H9 (cell line): ENCODE results near the gene TGFBI. TPM values are rescaled to one million over a fixed set of nuclear protein-coding genes. Genes with fewer than 3 reads are reported as not detected.

Experiments
- DNase-seq: peaks from one replicate; pipeline ENCODE4 v3.0.0-alpha.2; 2017
- H2AFZ ChIP-seq: one replicate; pipeline ENCODE4 v1.6.1; 2013; ENCODE audit warnings: mild to moderate bottlenecking, low read length, control low read depth, moderate library complexity
- H2AK5ac ChIP-seq: 2 replicates; pipeline ENCODE4 v1.6.1; 2013; ENCODE audit warnings: low read length, control low read depth, mixed read lengths; ENCODE audit not compliant: insufficient read length
- H2BK120ac ChIP-seq: one replicate; pipeline ENCODE4 v1.6.1; 2013; ENCODE audit warnings: low read depth, mild to moderate bottlenecking, low read length, control low read depth, inconsistent platforms; ENCODE audit not compliant: poor library complexity, severe bottlenecking
- H2BK12ac ChIP-seq: 2 replicates; pipeline ENCODE4 v1.6.1; 2013; ENCODE audit warnings: low read length, control low read depth, mixed read lengths, low read depth; ENCODE audit not compliant: insufficient read length
- H2BK15ac ChIP-seq: 2 replicates; pipeline ENCODE4 v1.6.1; 2013; ENCODE audit warnings: low read depth, low read length, control low read depth
- H2BK20ac ChIP-seq: one replicate; pipeline ENCODE4 v1.6.1; 2013; ENCODE audit warnings: low read depth, mild to moderate bottlenecking, low read length, control low read depth, inconsistent platforms; ENCODE audit not compliant: poor library complexity, severe bottlenecking
- H2BK5ac ChIP-seq: 2 replicates; pipeline ENCODE4 v1.6.1; 2013; ENCODE audit warnings: low read length, control low read depth, mixed read lengths; ENCODE audit not compliant: insufficient read length
- H3K14ac ChIP-seq: 2 replicates; pipeline ENCODE4 v1.6.1; 2013; ENCODE audit warnings: low read length, control low read depth; ENCODE audit not compliant: insufficient read depth
- H3K18ac ChIP-seq: 2 replicates; pipeline ENCODE4 v1.6.1; 2013; ENCODE audit warnings: low read depth, mild to moderate bottlenecking, mixed read lengths, low read length, control low read depth; ENCODE audit not compliant: insufficient read length
- H3K23ac ChIP-seq: 2 replicates; pipeline ENCODE4 v1.6.1; 2013; ENCODE audit warnings: low read length, control low read depth, mixed read lengths, low read depth; ENCODE audit not compliant: insufficient read length
- H3K23me2 ChIP-seq: 2 replicates; pipeline ENCODE4 v1.6.1; 2013; ENCODE audit warnings: low read depth, mild to moderate bottlenecking, mixed read lengths, low read length, control low read depth; ENCODE audit not compliant: insufficient read length, poor library complexity, severe bottlenecking
- H3K27ac ChIP-seq: 2 replicates; pipeline ENCODE4 v1.5.1; 2013; ENCODE audit warnings: low read length, control low read depth, mixed read lengths, low read depth; ENCODE audit not compliant: insufficient read length
- H3K27me3 ChIP-seq: 2 replicates; pipeline ENCODE4 v1.6.1; 2013; ENCODE audit warnings: low read length, control low read depth, inconsistent platforms; ENCODE audit not compliant: insufficient read depth
- H3K4ac ChIP-seq: 2 replicates; pipeline ENCODE4 v1.6.1; 2013; ENCODE audit warnings: low read depth, mild to moderate bottlenecking, control low read depth, inconsistent platforms, low read length, moderate library complexity
- H3K4me1 ChIP-seq: 2 replicates; pipeline ENCODE4 v1.6.1; 2013; ENCODE audit warnings: low read length, control low read depth, inconsistent platforms; ENCODE audit not compliant: insufficient read depth
- H3K4me2 ChIP-seq: 2 replicates; pipeline ENCODE4 v1.6.1; 2013; ENCODE audit warnings: low read length, control low read depth, mixed read lengths; ENCODE audit not compliant: insufficient read length, insufficient read depth
- H3K56ac ChIP-seq: 2 replicates; pipeline ENCODE4 v1.6.1; 2013; ENCODE audit warnings: low read depth, mild to moderate bottlenecking, mixed read lengths, low read length, control low read depth; ENCODE audit not compliant: insufficient read length
- H3K79me1 ChIP-seq: 2 replicates; pipeline ENCODE4 v1.6.1; 2013; ENCODE audit warnings: low read depth, mild to moderate bottlenecking, moderate library complexity, low read length, control low read depth, inconsistent platforms; ENCODE audit not compliant: insufficient read depth, poor library complexity, severe bottlenecking
- H3K79me2 ChIP-seq: 2 replicates; pipeline ENCODE4 v1.6.1; 2013; ENCODE audit warnings: low read length, control low read depth, inconsistent platforms; ENCODE audit not compliant: insufficient read depth
- H3K9ac ChIP-seq: 2 replicates; pipeline ENCODE4 v1.6.1; 2013; ENCODE audit warnings: low read length, control low read depth, mixed read lengths; ENCODE audit not compliant: insufficient read length; ENCODE audit errors: extremely low read depth
- H3K9me3 ChIP-seq: one replicate; pipeline ENCODE4 v1.6.1; 2013; ENCODE audit warnings: low read depth, low read length, inconsistent platforms; ENCODE audit not compliant: control insufficient read depth
- H3T11ph ChIP-seq: one replicate; pipeline ENCODE4 v1.6.1; 2013; ENCODE audit warnings: mild to moderate bottlenecking, low read length, control low read depth, inconsistent platforms
- H4K20me1 ChIP-seq: one replicate; pipeline ENCODE4 v1.6.1; 2013; ENCODE audit not compliant: control insufficient read depth, insufficient read length, insufficient read depth
- H4K5ac ChIP-seq: 2 replicates; pipeline ENCODE4 v1.6.1; 2013; ENCODE audit warnings: low read depth, mild to moderate bottlenecking, mixed read lengths, low read length, control low read depth; ENCODE audit not compliant: insufficient read length
- H4K8ac ChIP-seq: replicated peaks from 2 replicates; pipeline ENCODE4 v1.6.1; 2013; ENCODE audit warnings: low read length, control low read depth, mixed read lengths, low read depth; ENCODE audit not compliant: insufficient read length
- H4K91ac ChIP-seq: 2 replicates; pipeline ENCODE4 v1.6.1; 2013; ENCODE audit warnings: low read depth, mild to moderate bottlenecking, moderate library complexity, mixed read lengths, low read length, control low read depth; ENCODE audit not compliant: insufficient read length
- H3K27ac Mint-ChIP-seq, 3 experiments: 2 replicates in 2 of 3; 3 replicates in 1 of 3; pipeline ENCODE4 v1.8.0; 2020 to 2021; ENCODE audit warnings: mixed read lengths in 3 of 3, mild to moderate bottlenecking in 1 of 3, moderate library complexity in 1 of 3
- H3K27me3 Mint-ChIP-seq: 2 replicates; pipeline ENCODE4 v1.8.0; 2021; ENCODE audit warnings: low read depth, mild to moderate bottlenecking, moderate library complexity, mixed read lengths
- H3K36me3 Mint-ChIP-seq, 3 experiments: 2 replicates in 2 of 3; 3 replicates in 1 of 3; pipeline ENCODE4 v1.8.0; 2020 to 2021; ENCODE audit warnings: low read depth in 3 of 3, mixed read lengths in 3 of 3; ENCODE audit not compliant: insufficient read depth in 1 of 3
- H3K4me1 Mint-ChIP-seq, 2 experiments: 2 replicates each; pipeline ENCODE4 v1.8.0; 2020; ENCODE audit warnings: mixed read lengths in 2 of 2
- H3K4me3 Mint-ChIP-seq, 2 experiments: 2 replicates in 1 of 2; 3 replicates in 1 of 2; pipeline ENCODE4 v1.8.0; 2020 to 2021; ENCODE audit warnings: mild to moderate bottlenecking in 2 of 2, mixed read lengths in 2 of 2, moderate library complexity in 1 of 2
- H3K9me3 Mint-ChIP-seq, 2 experiments: 2 replicates in 1 of 2; 3 replicates in 1 of 2; pipeline ENCODE4 v1.8.0; 2020; ENCODE audit warnings: mild to moderate bottlenecking in 2 of 2, mixed read lengths in 2 of 2, moderate library complexity in 1 of 2
- WGBS: extraction: QIAGEN DNeasy Blood & Tissue Kit; methylation state at CpG from one replicate; pipeline ENCODE4 v1.1.7; 2013; ENCODE audit warnings: missing lambda C conversion rate, low lambda C conversion rate, mixed read lengths; ENCODE audit not compliant: insufficient read length; ENCODE audit errors: extremely low coverage; 5-methylcytosine and 5-hydroxymethylcytosine counted together
- total RNA-seq: library from RNA; stranded (reverse); gene quantifications from 2 replicates; pipeline ENCODE4 v1.2.1, GENCODE V29; 2021
- TF ChIP-seq, protein P1 (sequence below): fragments of 200-600 bp; sonication (generic); conservative IDR thresholded peaks from 3 replicates; pipeline ENCODE4 v1.8.0; 2021; ENCODE audit warnings: antibody characterized with exemption, mild to moderate bottlenecking

Gene TGFBI
- total RNA-seq, 1 experiment from 2014 or later = 4.7 TPM

DNA sequence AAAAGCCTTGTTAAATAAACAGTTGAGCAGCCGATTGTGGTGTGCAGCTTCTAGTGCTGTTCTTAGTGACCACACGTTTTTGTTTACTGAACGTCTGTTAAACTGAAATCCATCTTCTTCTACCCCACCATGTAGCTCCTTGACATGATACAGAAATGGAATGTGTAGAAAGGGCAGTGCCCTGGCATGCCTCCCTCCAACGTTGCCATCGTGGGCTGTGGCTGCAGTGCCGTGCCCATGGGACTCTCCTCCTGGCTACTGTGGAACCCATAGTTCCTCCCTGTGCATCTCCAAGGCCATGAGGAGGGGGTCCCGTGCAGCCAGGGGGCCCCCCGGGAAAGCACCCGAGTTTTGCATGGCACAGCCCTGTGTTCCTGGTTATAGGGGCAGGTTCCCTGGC, 23.3 kb upstream of the TGFBI start:
- no peak overlapping the region for H4K8ac ChIP-seq
- no CpG with 5 or more reads among the region's 9 CpGs for WGBS
- H3K18ac ChIP-seq = no peak overlapping the region
- H3K56ac ChIP-seq = no peak overlapping the region
- peaks cover 4% of the 10 kb centered on the region for H3K27me3 Mint-ChIP-seq
- H3K79me2 ChIP-seq = no peaks in the 10 kb centered on the region
- no peak overlapping the region for H3K9ac ChIP-seq
- no peaks in the 10 kb centered on the region for H3K9me3 Mint-ChIP-seq
- H3K27me3 ChIP-seq = no peaks in the 10 kb centered on the region
- no peaks in the 10 kb centered on the region for H3K36me3 Mint-ChIP-seq
- no peak overlapping the region for H2BK120ac ChIP-seq
- H2BK20ac ChIP-seq = no peak overlapping the region
- H3K4me1 Mint-ChIP-seq = peaks cover 0 to 7% of the 10 kb centered on the region in 2 experiments; a peak in 2 of 4 replicates
- no peaks in the 10 kb centered on the region for H4K20me1 ChIP-seq
- no peak overlapping the region for H3K27ac ChIP-seq
- no peaks in the 10 kb centered on the region for H3K4me1 ChIP-seq
- no peak overlapping the region for H3K4me2 ChIP-seq
- H2AK5ac ChIP-seq = no peak overlapping the region
- H3K4ac ChIP-seq = no peak overlapping the region
- no peak overlapping the region for H3K14ac ChIP-seq
- no peaks in the 10 kb centered on the region for H3K9me3 ChIP-seq
- H3K23ac ChIP-seq = no peak overlapping the region
- H4K91ac ChIP-seq = no peak overlapping the region
- H3K79me1 ChIP-seq = no peaks in the 10 kb centered on the region
- TF ChIP-seq, protein P1, sequence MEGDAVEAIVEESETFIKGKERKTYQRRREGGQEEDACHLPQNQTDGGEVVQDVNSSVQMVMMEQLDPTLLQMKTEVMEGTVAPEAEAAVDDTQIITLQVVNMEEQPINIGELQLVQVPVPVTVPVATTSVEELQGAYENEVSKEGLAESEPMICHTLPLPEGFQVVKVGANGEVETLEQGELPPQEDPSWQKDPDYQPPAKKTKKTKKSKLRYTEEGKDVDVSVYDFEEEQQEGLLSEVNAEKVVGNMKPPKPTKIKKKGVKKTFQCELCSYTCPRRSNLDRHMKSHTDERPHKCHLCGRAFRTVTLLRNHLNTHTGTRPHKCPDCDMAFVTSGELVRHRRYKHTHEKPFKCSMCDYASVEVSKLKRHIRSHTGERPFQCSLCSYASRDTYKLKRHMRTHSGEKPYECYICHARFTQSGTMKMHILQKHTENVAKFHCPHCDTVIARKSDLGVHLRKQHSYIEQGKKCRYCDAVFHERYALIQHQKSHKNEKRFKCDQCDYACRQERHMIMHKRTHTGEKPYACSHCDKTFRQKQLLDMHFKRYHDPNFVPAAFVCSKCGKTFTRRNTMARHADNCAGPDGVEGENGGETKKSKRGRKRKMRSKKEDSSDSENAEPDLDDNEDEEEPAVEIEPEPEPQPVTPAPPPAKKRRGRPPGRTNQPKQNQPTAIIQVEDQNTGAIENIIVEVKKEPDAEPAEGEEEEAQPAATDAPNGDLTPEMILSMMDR = no peak
- 0 out of 7 replicates have a peak overlapping the region, but pooled peaks of 1 of the 3 experiments have one; percentile 49 for H3K27ac Mint-ChIP-seq
- no peak overlapping the region for H2BK15ac ChIP-seq
- H2BK12ac ChIP-seq = no peak overlapping the region
- no peak overlapping the region for H4K5ac ChIP-seq
- H3K23me2 ChIP-seq = no peaks in the 10 kb centered on the region
- DNase-seq = no peak
- H2AFZ ChIP-seq = no peak overlapping the region
- no peak overlapping the region for H3K4me3 Mint-ChIP-seq
- no peak overlapping the region for H2BK5ac ChIP-seq
- no peak overlapping the region for H3T11ph ChIP-seq
